HG03060 (cell line): ENCODE data around the gene ENAH.
"Not testable (repeated sequence)": the region's sequence is repeated elsewhere in the genome, so short reads cannot be mapped to it uniquely, and the experiment has no call there.

Source experiments
- ATAC-seq: cut with Tn5 transposase; IDR thresholded peaks from one replicate; pipeline ENCODE4 v1.9.1; 2021; ENCODE audit warnings: low read depth, moderate number of reproducible peaks; ENCODE audit not compliant: unreplicated experiment

ENAH gene

GRCh38 chr1:225477296-225477911 is 175.5 kb downstream of the ENAH start:
- no peak for ATAC-seq

- no peak for ATAC-seq
These were observed 176.4 kb downstream of the ENAH start for GRCh38 chr1:225476538-225476988.

DNA sequence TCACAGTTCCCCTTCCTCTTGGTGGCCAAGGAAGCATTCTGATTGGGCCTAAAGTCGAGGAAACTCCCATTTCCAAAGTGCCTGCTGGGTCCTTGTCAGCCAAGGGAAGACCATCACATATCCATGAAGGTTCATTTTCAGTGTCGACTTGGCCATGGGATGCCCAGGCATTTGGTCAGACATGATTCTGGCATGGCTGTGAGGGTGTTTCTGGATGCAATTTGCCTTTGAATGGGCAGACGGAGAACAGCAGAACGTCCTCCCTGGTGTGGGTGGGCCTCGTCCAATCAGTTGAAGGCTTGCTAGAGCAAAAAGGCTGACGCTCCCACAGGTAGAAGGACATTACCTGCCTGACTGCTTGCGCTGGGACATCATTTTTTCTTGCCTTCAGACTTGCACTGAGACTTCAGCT is 176.8 kb downstream of the ENAH start:
- no peak for ATAC-seq

DNA sequence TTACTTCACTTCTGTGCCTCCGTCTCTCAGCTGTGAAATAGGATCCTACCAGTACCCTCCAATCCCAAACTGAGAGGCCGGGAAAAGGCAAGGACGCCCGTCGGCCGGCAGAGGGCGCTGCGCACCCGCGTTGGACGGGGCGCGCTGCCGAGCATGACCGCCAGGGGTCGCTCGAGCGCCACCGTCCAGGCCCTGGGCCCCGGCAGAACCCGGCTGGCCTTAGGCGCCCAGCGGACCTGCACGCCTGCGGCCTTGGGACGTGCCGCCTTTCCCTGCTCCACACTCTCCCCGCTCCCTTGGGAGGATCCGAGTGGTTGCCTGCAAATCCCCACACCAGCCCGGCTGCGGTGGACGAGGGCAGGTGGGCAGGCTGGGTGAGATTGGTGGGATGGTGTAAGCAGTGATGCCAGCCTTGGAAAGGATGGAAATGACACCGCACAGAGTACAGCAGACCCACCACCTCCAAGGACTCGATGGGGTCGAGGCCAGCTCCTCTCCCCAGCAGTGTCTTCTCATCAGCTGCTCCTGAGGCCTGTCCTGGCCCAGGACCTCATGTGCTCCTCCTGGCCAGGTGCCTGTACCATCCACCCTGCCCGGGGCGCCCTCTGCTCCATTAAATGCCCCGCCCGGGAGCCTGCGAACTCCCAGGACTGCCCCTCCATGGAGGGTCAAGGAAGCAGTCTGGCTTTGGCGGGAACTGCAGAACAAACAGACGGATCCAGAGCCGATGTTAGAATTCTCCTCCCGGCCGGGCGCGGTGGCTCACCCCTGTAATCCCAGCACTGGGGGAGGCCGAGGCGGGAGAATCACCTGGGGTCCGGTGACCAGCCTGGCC is 177.7 kb downstream of the ENAH start:
- peak; percentile 53 for ATAC-seq

DNA sequence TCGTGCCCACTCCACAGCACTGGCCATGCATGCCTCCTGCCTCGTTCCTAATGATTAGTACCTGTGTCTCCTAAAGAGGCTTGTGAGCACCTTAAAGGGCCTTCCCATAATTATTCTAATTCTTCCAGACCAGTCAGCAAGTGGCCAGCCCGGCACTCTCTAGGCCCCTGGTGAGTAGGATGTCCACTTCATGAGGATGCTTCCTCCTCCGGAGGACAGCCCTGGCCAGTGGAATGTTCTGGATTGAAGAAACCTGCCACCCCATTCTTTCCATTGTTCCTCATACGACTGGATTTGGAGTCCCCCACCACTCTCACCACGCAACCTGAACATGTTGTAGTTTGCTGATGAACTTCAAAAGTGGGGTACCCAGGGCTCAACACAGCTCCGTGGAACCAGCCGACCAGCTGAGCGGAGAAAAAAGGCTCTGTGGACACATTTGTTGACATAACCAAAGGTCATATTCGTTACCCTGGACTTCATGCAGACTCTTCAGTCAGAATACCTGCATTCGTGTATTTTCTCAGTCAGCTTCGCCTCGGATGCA is 178.4 kb downstream of the ENAH start:
- no peak for ATAC-seq

- ATAC-seq = not testable (repeated sequence)
These were observed 179.1 kb downstream of the ENAH start for GRCh38 chr1:225473676-225474438.

- ATAC-seq = not testable (repeated sequence)
These were observed 179.7 kb downstream of the ENAH start for GRCh38 chr1:225473266-225473665.

DNA sequence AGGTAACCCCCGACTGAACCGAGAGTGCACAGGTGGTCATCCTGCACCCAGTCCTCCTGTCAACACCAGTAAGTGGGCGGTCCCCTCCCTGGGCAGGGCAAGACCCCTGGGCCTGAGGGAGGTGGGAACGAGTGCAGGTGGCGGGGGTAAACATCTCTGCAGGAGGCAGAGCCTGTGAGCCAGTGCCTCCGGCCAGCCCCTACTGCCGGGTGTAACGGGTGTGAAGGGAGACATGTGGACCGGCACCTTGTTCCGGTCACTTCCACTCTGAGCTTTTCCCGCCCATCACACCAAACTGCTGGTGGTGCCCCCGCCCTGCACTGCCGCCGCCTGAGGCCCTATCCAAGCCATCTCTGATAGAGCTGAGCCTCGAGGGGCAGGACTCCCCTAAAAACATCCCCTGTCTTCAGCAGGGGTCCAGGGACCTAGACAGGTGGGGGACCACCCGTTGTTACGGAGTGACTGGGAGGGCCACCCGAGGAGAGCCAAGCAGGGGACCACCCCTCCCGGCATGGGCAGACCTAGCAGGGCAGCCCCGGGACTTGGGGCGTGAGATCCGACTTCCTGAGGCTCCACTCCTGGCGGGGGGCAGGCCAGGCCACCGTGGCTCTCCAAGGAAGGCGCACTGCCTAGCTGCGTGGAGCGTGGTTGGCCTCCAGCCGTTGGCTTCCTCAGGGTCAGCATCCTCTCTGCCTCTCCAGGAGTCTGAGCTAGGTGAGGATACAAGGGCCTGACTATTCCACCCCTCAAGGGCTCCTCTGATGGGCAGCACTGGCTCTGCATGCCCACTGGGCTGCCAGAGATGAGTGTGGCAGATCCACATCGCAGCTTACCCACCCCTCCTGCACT is 181.2 kb downstream of the ENAH start:
- ATAC-seq = no peak

- no peak for ATAC-seq
These were observed 181.8 kb downstream of the ENAH start for GRCh38 chr1:225471109-225471452.

DNA sequence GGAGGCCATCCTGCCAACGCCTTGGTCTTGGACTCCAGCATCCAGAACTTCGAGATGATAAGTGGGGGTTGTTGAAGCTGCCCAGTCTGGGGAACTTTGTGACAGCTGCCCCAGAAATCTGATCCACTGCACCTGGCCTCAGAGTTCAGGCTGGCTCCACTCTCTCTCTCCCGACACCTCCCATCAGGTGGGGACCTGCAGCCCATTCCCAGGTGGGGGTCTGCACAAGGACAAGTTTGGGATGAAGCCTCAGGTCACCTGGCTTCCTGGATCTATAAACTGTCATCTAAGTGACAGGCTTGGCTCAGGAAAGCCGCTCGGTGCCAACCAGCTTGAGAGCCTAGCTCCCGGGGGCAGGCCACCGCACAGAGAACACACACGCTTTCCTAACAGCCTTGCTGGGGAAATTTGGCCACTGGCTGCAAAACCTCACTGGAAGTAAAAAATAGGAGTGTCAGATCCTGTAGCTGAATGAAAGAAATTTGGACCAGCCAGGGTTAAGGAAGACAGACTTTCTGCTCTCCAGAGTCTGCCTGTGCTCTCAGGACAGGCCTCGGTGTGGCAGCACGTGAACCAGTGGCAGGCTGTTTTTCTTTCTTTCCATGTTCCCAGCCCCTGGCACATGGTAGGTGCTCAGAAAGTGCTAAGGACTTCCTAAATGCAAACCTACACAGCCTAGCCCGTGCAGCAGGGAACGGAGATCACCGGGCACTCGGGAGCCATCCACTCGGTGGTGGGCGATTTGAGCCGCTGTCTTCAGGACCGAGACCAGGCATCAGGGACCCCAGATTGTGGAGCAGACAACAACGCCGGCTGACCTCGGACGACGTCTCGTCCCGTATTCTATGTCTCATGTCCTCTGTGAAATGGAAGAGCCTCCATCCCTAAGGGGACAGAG is 182.5 kb downstream of the ENAH start:
- no peak for ATAC-seq

GRCh38 chr1:225469051-225469450 is 183.9 kb downstream of the ENAH start:
- ATAC-seq = no peak

- ATAC-seq = no peak
These were observed 184.5 kb downstream of the ENAH start for GRCh38 chr1:225468270-225469020.

- ATAC-seq = peak; percentile 73
These were observed 185.5 kb downstream of the ENAH start for GRCh38 chr1:225467193-225468020.

GRCh38 chr1:225466848-225467192 is 186.1 kb downstream of the ENAH start:
- no peak for ATAC-seq

GRCh38 chr1:225465793-225466517 is 187.0 kb downstream of the ENAH start:
- no peak for ATAC-seq

GRCh38 chr1:225464851-225465792 is 187.8 kb downstream of the ENAH start:
- ATAC-seq = no peak
